Measurements from ENCODE around the gene CAPZB.
A peak's percentile ranks its signal among the peaks of the same experiment; 100 is the strongest.

The CAPZB gene

GRCh38 chr1:19437891-19438294 lies 47.4 kb downstream of the CAPZB start:
- no peak overlapping the region for H3K4me3 ChIP-seq (replicated peaks; ENCODE audit: low read depth, low read length)
- no peak for TF ChIP-seq CTCF (IDR thresholded peaks at IDR 0.05; ENCODE audit: low read length, missing control alignments)
- peak; percentile 98 for DNase-seq (ENCODE audit: low read depth)

- DNase-seq (ENCODE audit: low read depth), result peak; percentile 88
Measured at GRCh38 chr1:19436716-19437476, 48.4 kb downstream of the CAPZB start.

GRCh38 chr1:19435851-19436455 lies 49.4 kb downstream of the CAPZB start:
- no peak overlapping the region for H3K4me3 ChIP-seq (replicated peaks; ENCODE audit: low read depth, low read length)
- no peak for TF ChIP-seq CTCF (IDR thresholded peaks at IDR 0.05; ENCODE audit: low read length, missing control alignments)
- DNase-seq (ENCODE audit: low read depth), result peak; percentile 74

More at GRCh38 chr1:19436716-19437476, 48.4 kb downstream of the CAPZB start:
- H3K4me3 ChIP-seq (replicated peaks; ENCODE audit: low read depth, low read length), result no peak overlapping the region
- TF ChIP-seq CTCF (IDR thresholded peaks at IDR 0.05; ENCODE audit: low read length, missing control alignments), result no peak

- TF ChIP-seq CTCF (IDR thresholded peaks at IDR 0.05; ENCODE audit: low read length, missing control alignments), result no peak
- peak; percentile 90 for DNase-seq (ENCODE audit: low read depth)
- no peak overlapping the region for H3K4me3 ChIP-seq (replicated peaks; ENCODE audit: low read depth, low read length)
Measured at GRCh38 chr1:19435181-19435580, 50.2 kb downstream of the CAPZB start.

- DNase-seq (ENCODE audit: low read depth), result no peak
- no peak for TF ChIP-seq CTCF (IDR thresholded peaks at IDR 0.05; ENCODE audit: low read length, missing control alignments)
- no peak overlapping the region for H3K4me3 ChIP-seq (replicated peaks; ENCODE audit: low read depth, low read length)
Measured at GRCh38 chr1:19433719-19433998, 51.7 kb downstream of the CAPZB start.

GRCh38 chr1:19432943-19433718 lies 52.2 kb downstream of the CAPZB start:
- no peak for DNase-seq (ENCODE audit: low read depth)
- H3K4me3 ChIP-seq (replicated peaks; ENCODE audit: low read depth, low read length), result no peak overlapping the region
- TF ChIP-seq CTCF (IDR thresholded peaks at IDR 0.05; ENCODE audit: low read length, missing control alignments), result no peak

Data from fibroblast of pulmonary artery (primary cell).